IMR-90 (cell line): ENCODE measurements around the gene HSPA12A. TPM values are rescaled to one million over a fixed set of nuclear protein-coding genes. Genes with fewer than 3 reads are reported as not detected.

Experiments used
- ATAC-seq: fragments of 200-7000 bp; cut with Tn5 transposase; 2 replicates; pipeline ENCODE4 v1.9.1; 2020; ENCODE audit warnings: low read depth, mild to moderate bottlenecking, moderate library complexity
- BruUV-seq: library from RNA; stranded (reverse); fragments of 400-500 nt; replicated peaks from 2 replicates; lab custom pipeline; 2021; lab: Mats Ljungman, UMichigan
- CTCF ChIA-PET: fragments of 300-600 bp; formaldehyde crosslinking; extraction: SDS; loops from one replicate; lab custom pipeline; 2021; ENCODE audit warnings: antibody characterized with exemption; lab: Yijun Ruan, JAX
- POLR2A ChIA-PET: fragments of 300-600 bp; sonication (Branson Sonifier 250); formaldehyde crosslinking; loops from one replicate; lab custom pipeline; 2022; ENCODE audit warnings: antibody characterized with exemption; ENCODE audit not compliant: unreplicated experiment; lab: Charles Lee
- DNase-seq: peaks from one replicate; pipeline ENCODE4 v3.0.0; 2013
- H2AFZ ChIP-seq: replicated peaks from 2 replicates; pipeline ENCODE3; 2013; ENCODE audit warnings: low read length, mild to moderate bottlenecking; ENCODE audit not compliant: poor library complexity
- H2AK5ac ChIP-seq: 2 replicates; pipeline ENCODE4 v1.6.1; 2013; ENCODE audit warnings: low read depth, low read length, inconsistent platforms
- H2AK9ac ChIP-seq: replicated peaks from 2 replicates; pipeline ENCODE3; 2013; ENCODE audit warnings: mild to moderate bottlenecking, low read depth, low read length, moderate library complexity; ENCODE audit not compliant: poor library complexity
- H2BK120ac ChIP-seq: 2 replicates; pipeline ENCODE4 v1.6.1; 2013; ENCODE audit warnings: low read depth, low read length, inconsistent platforms
- H2BK15ac ChIP-seq: 3 replicates; pipeline ENCODE4 v1.6.1; 2013; ENCODE audit warnings: low read depth, low read length, inconsistent platforms
- H2BK20ac ChIP-seq: 2 replicates; pipeline ENCODE4 v1.6.1; 2013; ENCODE audit warnings: low read depth, mild to moderate bottlenecking, inconsistent platforms, low read length, moderate library complexity
- H2BK5ac ChIP-seq: 2 replicates; pipeline ENCODE4 v1.6.1; 2013; ENCODE audit warnings: mild to moderate bottlenecking, low read depth, low read length, inconsistent platforms; ENCODE audit not compliant: poor library complexity, severe bottlenecking
- H3K14ac ChIP-seq: replicated peaks from 2 replicates; pipeline ENCODE4 v1.6.1; 2013; ENCODE audit warnings: low read depth, low read length, inconsistent platforms
- H3K18ac ChIP-seq: 2 replicates; pipeline ENCODE4 v1.6.1; 2013; ENCODE audit warnings: low read depth, low read length, control low read depth
- H3K23ac ChIP-seq: 2 replicates; pipeline ENCODE4 v1.6.1; 2013; ENCODE audit warnings: low read depth, low read length, inconsistent platforms
- H3K27ac ChIP-seq: 2 replicates; pipeline ENCODE4 v1.5.1; 2013; ENCODE audit warnings: mild to moderate bottlenecking, control low read depth, low read length; ENCODE audit not compliant: insufficient read depth
- H3K27me3 ChIP-seq: 2 replicates; pipeline ENCODE4 v1.6.1; 2013; ENCODE audit warnings: low read length; ENCODE audit not compliant: control insufficient read depth, insufficient read depth
- H3K36me3 ChIP-seq: 2 replicates; pipeline ENCODE4 v1.6.1; 2013; ENCODE audit warnings: low read length, mixed read lengths; ENCODE audit not compliant: control insufficient read depth, insufficient read depth
- H3K4ac ChIP-seq: 2 replicates; pipeline ENCODE4 v1.6.1; 2013; ENCODE audit warnings: low read depth, low read length, inconsistent platforms
- H3K4me1 ChIP-seq: 2 replicates; pipeline ENCODE4 v1.6.1; 2013; ENCODE audit warnings: low read length, mixed read lengths; ENCODE audit not compliant: control insufficient read depth, insufficient read depth
- H3K4me2 ChIP-seq: 2 replicates; pipeline ENCODE4 v1.6.1; 2013; ENCODE audit warnings: low read depth, mild to moderate bottlenecking, control low read depth, low read length, moderate library complexity
- H3K4me3 ChIP-seq: 2 replicates; pipeline ENCODE4 v1.5.1; 2013; ENCODE audit warnings: low read depth, mild to moderate bottlenecking, control low read depth, low read length, moderate library complexity; ENCODE audit not compliant: insufficient read depth
- H3K56ac ChIP-seq: 2 replicates; pipeline ENCODE4 v1.6.1; 2013; ENCODE audit warnings: low read length, inconsistent platforms; ENCODE audit not compliant: insufficient read depth; ENCODE audit errors: extremely low read depth
- H3K79me1 ChIP-seq, 2 experiments: 2 replicates each; pipeline ENCODE4 v1.6.1; 2013; ENCODE audit warnings: low read length in 2 of 2, inconsistent platforms in 1 of 2, low read depth in 1 of 2
- H3K9ac ChIP-seq: 2 replicates; pipeline ENCODE4 v1.6.1; 2013; ENCODE audit warnings: low read depth, low read length, control low read depth
- H3K9me1 ChIP-seq: 2 replicates; pipeline ENCODE4 v1.6.1; 2013; ENCODE audit warnings: low read length, inconsistent platforms; ENCODE audit not compliant: insufficient read depth
- H3K9me3 ChIP-seq: 2 replicates; pipeline ENCODE4 v1.6.1; 2013; ENCODE audit warnings: low read length; ENCODE audit not compliant: control insufficient read depth, insufficient read depth
- H4K20me1 ChIP-seq: 2 replicates; pipeline ENCODE4 v1.6.1; 2013; ENCODE audit warnings: low read length, inconsistent platforms; ENCODE audit not compliant: insufficient read depth
- H4K5ac ChIP-seq: 2 replicates; pipeline ENCODE4 v1.6.1; 2013; ENCODE audit warnings: mild to moderate bottlenecking, low read depth, low read length, control low read depth
- H4K8ac ChIP-seq, 2 experiments: 2 replicates each; pipeline ENCODE4 v1.6.1; 2013; ENCODE audit warnings: low read depth in 2 of 2, low read length in 2 of 2, control low read depth in 1 of 2, inconsistent platforms in 1 of 2
- H4K91ac ChIP-seq: 2 replicates; pipeline ENCODE4 v1.6.1; 2013; ENCODE audit warnings: low read depth, low read length, inconsistent platforms; ENCODE audit not compliant: insufficient read depth
- CEBPB ChIP-seq: IDR thresholded peaks from 2 replicates; pipeline ENCODE4 v1.6.1; 2012; ENCODE audit warnings: low read depth, low read length, improper control_type of control experiment
- CTCF ChIP-seq: conservative IDR thresholded peaks from 2 replicates; pipeline ENCODE4 v1.5.1; 2012; ENCODE audit warnings: mild to moderate bottlenecking, low read depth, low read length, improper control_type of control experiment
- ELK1 ChIP-seq: fragments of 150-350 bp; IDR thresholded peaks from 2 replicates; pipeline ENCODE4 v1.6.1; 2016; ENCODE audit warnings: low read depth, mild to moderate bottlenecking, low read length, moderate library complexity, borderline replicate concordance
- MAFK ChIP-seq: IDR thresholded peaks from 2 replicates; pipeline ENCODE4 v1.6.1; 2012; ENCODE audit warnings: low read depth, low read length, improper control_type of control experiment
- MXI1 ChIP-seq: IDR thresholded peaks from 2 replicates; pipeline ENCODE4 v1.6.1; 2012; ENCODE audit warnings: low read depth, mild to moderate bottlenecking, low read length, moderate library complexity, borderline replicate concordance
- RCOR1 ChIP-seq: IDR thresholded peaks from 2 replicates; pipeline ENCODE4 v1.6.1; 2012; ENCODE audit warnings: mild to moderate bottlenecking, low read length, improper control_type of control experiment; ENCODE audit not compliant: insufficient replicate concordance
- RFX5 ChIP-seq: IDR thresholded peaks from 2 replicates; pipeline ENCODE4 v1.8.0; 2012; ENCODE audit warnings: low read depth, mild to moderate bottlenecking, low read length, moderate library complexity
- SMC3 ChIP-seq: fragments of 150-350 bp; IDR thresholded peaks from 2 replicates; pipeline ENCODE4 v1.6.1; 2016; ENCODE audit warnings: low read depth, mild to moderate bottlenecking, antibody characterized with exemption, low read length, moderate library complexity
- USF2 ChIP-seq: fragments of 150-350 bp; IDR thresholded peaks from 2 replicates; pipeline ENCODE4 v1.6.1; 2017; ENCODE audit warnings: mild to moderate bottlenecking, antibody characterized with exemption, low read length, low read depth
- WGBS, 2 experiments: methylation state at CpG; one replicate each; pipeline versions ENCODE4 v1.1.5 to v1.1.7; 2013; ENCODE audit warnings: missing lambda C conversion rate in 2 of 2; ENCODE audit not compliant: insufficient read length in 1 of 2; ENCODE audit errors: extremely low coverage in 2 of 2; 5-methylcytosine and 5-hydroxymethylcytosine counted together
- dilution Hi-C: fragments of 300-500 bp; cut with HindIII; formaldehyde crosslinking; loops from one replicate; pipeline ENCODE4 v1.14.3; 2018; ENCODE audit warnings: low sequenced_read_pairs; ENCODE audit not compliant: unreplicated experiment
- in situ Hi-C: fragments of 300-500 bp; cut with MboI; formaldehyde crosslinking; loops from 3 replicates; pipeline ENCODE4 v1.14.3; 2019; ENCODE audit warnings: low sequenced_read_pairs, inconsistent platforms, mixed read lengths
- intact Hi-C: fragments of 100-400 bp; cut with micrococcal nuclease; formaldehyde crosslinking; loops from 2 replicates; pipeline ENCODE4 v1.10.0; 2022
- polyA plus RNA-seq, 3 experiments: library from polyadenylated mRNA; depleted of rRNA; stranded (reverse); fragments of >200 nt; gene quantifications; 2 replicates each; pipeline ENCODE4 v1.2.3, GENCODE V29; 2012; ENCODE audit warnings: low replicate concordance in 1 of 3
- total RNA-seq: library from RNA; depleted of rRNA; stranded (reverse); fragments of >200 nt; gene quantifications from 2 replicates; pipeline ENCODE4 v1.2.3, GENCODE V29; 2012

HSPA12A gene
- total and polyA plus RNA-seq, 2 of the 4 experiments (the other 2 are of a cell fraction) = 16.1 to 16.7 TPM

DNA sequence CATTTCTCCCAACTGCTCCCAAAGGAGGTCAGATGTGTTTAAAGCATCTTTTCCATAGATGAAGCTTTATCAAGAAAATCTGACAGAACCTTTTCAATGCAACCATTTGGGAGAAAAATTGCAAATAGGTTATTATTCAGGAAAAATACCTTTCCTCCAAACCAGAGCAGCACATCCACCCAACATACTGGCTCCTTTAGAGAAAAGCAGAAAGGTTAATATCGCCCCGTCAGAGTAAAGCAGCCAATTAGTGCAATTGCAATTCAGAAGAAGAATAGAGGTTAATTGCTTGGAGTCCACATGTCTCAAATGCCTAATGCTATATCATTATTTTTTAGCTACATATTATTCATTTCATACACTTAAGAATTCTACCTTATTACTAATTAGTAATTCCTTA lies 48.9 kb upstream of the HSPA12A start:
- Histone ChIP-seq H2BK15ac (no peak overlapping the region), H3K18ac (no peak overlapping the region), H2BK120ac (no peak overlapping the region), H3K79me1 (no peaks in the 10 kb centered on the region), H2BK5ac (no peak overlapping the region), H3K23ac (no peak overlapping the region), H3K4me3 (no peak overlapping the region), H2AK9ac (no peak overlapping the region), H3K4me2 (no peak overlapping the region), H4K91ac (no peak overlapping the region), H4K5ac (no peak overlapping the region), H2AFZ (no peak overlapping the region), H3K27me3 (peaks cover 3% of the 10 kb centered on the region; the same call in 1 of the 2 replicates), H3K4me1 (no peaks in the 10 kb centered on the region), H3K56ac (no peak overlapping the region), H3K9me3 (no peaks in the 10 kb centered on the region), H4K20me1 (no peaks in the 10 kb centered on the region), H3K14ac (no peak overlapping the region), H3K9me1 (no peaks in the 10 kb centered on the region), H2AK5ac (no peak overlapping the region), H3K36me3 (no peaks in the 10 kb centered on the region), H3K4ac (no peak overlapping the region), H3K27ac (no peak overlapping the region), H4K8ac (no peak overlapping the region), H2BK20ac (no peak overlapping the region), H3K9ac (no peak overlapping the region)
- ChIA-PET POLR2A (no interaction called here), CTCF (no interaction called here)
- intact Hi-C loops (no loop called here), in situ Hi-C loops (loop anchor here (5.0 kb wide), 1 partner anchor 381 kb away; no protein-coding TSS in a partner anchor), dilution Hi-C loops (loop anchor here (25.0 kb wide), 1 partner anchor 104 kb away; no protein-coding TSS in a partner anchor)
- TF ChIP-seq RCOR1 (no peak), MXI1 (no peak), MAFK (no peak), CEBPB (no peak), RFX5 (no peak), USF2 (no peak), CTCF (no peak), ELK1 (no peak), SMC3 (no peak)
- DNase-seq (no peak), ATAC-seq (no peak)
- BruUV-seq = no TSS peak
- no CpG with 5 or more reads among the region's 2 CpGs for WGBS, 2 experiments
